Suprapubic skin (tissue), 3 donors: Measurements from ENCODE around the gene MAP3K1.

ENCODE experiments used
- CTCF ChIP-seq, 2 donors: fragments of 200-600 bp in 1 of 2; fragments of 450-650 bp in 1 of 2; sonication (generic) in 1 of 2; IDR thresholded peaks; one replicate each; pipeline ENCODE4 v1.5.1; 2016 to 2019; ENCODE audit warnings: antibody characterized with exemption in 2 of 2, mild to moderate bottlenecking in 1 of 2, moderate library complexity in 1 of 2
- POLR2AphosphoS5 ChIP-seq, 3 donors: sonication (generic); formaldehyde crosslinking; IDR thresholded peaks; one replicate each; pipeline ENCODE4 v1.6.1; 2017; ENCODE audit warnings: antibody characterized with exemption in 3 of 3

GRCh38 chr5:56845904-56846480 lies 30.6 kb downstream of the MAP3K1 start:
- TF ChIP-seq CTCF (IDR thresholded peaks at IDR 0.05) (no peak), POLR2AphosphoS5 (IDR thresholded peaks at IDR 0.05) (no peak)
